Immature natural killer cell (primary cell): ENCODE measurements around the gene USP11. TPM values are rescaled to one million over a fixed set of nuclear protein-coding genes. Genes with fewer than 3 reads are reported as not detected.

Experiments
- DNase-seq, 3 donors: peaks; one replicate each; pipeline ENCODE4 v3.0.0; 2022; ENCODE audit warnings: mixed read lengths in 1 of 3
- H3K27ac Mint-ChIP-seq, 6 donors: one replicate each; pipeline ENCODE4 v1.8.0; 2020; ENCODE audit warnings: mixed read lengths in 6 of 6, mild to moderate bottlenecking in 5 of 6, inconsistent platforms in 4 of 6, moderate library complexity in 3 of 6
- H3K27me3 Mint-ChIP-seq, 3 donors: one replicate each; pipeline ENCODE4 v1.8.0; 2020 to 2021; ENCODE audit warnings: low read depth in 3 of 3, mild to moderate bottlenecking in 3 of 3, mixed read lengths in 3 of 3, moderate library complexity in 3 of 3, inconsistent platforms in 1 of 3
- H3K36me3 Mint-ChIP-seq, 3 donors: one replicate each; pipeline ENCODE4 v1.8.0; 2020; ENCODE audit warnings: mixed read lengths in 3 of 3, inconsistent platforms in 2 of 3, mild to moderate bottlenecking in 2 of 3
- H3K4me1 Mint-ChIP-seq, 2 donors: one replicate each; pipeline ENCODE4 v1.8.0; 2020; ENCODE audit warnings: inconsistent platforms in 2 of 2, mild to moderate bottlenecking in 2 of 2, mixed read lengths in 2 of 2, moderate library complexity in 1 of 2
- H3K4me3 Mint-ChIP-seq, 5 donors: one replicate each; pipeline ENCODE4 v1.8.0; 2020; ENCODE audit warnings: mild to moderate bottlenecking in 5 of 5, mixed read lengths in 5 of 5, inconsistent platforms in 3 of 5, moderate library complexity in 3 of 5
- H3K9me3 Mint-ChIP-seq, 6 donors: one replicate each; pipeline ENCODE4 v1.8.0; 2020; ENCODE audit warnings: mild to moderate bottlenecking in 6 of 6, mixed read lengths in 6 of 6, inconsistent platforms in 4 of 6, moderate library complexity in 3 of 6
- polyA plus RNA-seq, 3 donors: library from polyadenylated mRNA; unstranded; fragments of 300-500 nt; fragmentation: Illumina TruSeq; gene quantifications; one replicate each; pipeline ENCODE4 v1.2.3, GENCODE V29; 2021

USP11 gene
- polyA plus RNA-seq, 3 donors from 2014 or later, result 70.8 to 112 (median 96.5) TPM

- peak overlapping the region in 2 of 6 donors; percentile 2 to 10 for H3K27ac Mint-ChIP-seq
Observed at GRCh38 chrX:47210661-47211425, 22.0 kb upstream of the USP11 start.

GRCh38 chrX:47212381-47213293 is 20.2 kb upstream of the USP11 start:
- H3K4me1 Mint-ChIP-seq, result peaks cover 12 to 15% of the 10 kb centered on the region in 2 donors
- DNase-seq, result no peak
- H3K36me3 Mint-ChIP-seq, result peaks cover 0 to 70% (median 36%) of the 10 kb centered on the region in 3 donors
- H3K27ac Mint-ChIP-seq, result peak overlapping the region in 2 of 6 donors; percentile 4 to 58
- peaks cover 2 to 4% (median 2%) of the 10 kb centered on the region in 3 donors for H3K27me3 Mint-ChIP-seq
- H3K9me3 Mint-ChIP-seq, result no peaks in the 10 kb centered on the region
- no peak overlapping the region for H3K4me3 Mint-ChIP-seq

More at GRCh38 chrX:47210661-47211425, 22.0 kb upstream of the USP11 start:
- no peak overlapping the region for H3K4me3 Mint-ChIP-seq
- peaks cover 0 to 80% (median 51%) of the 10 kb centered on the region in 3 donors for H3K36me3 Mint-ChIP-seq
- H3K4me1 Mint-ChIP-seq, result no peaks in the 10 kb centered on the region
- no peak for DNase-seq
- no peaks in the 10 kb centered on the region for H3K27me3 Mint-ChIP-seq
- no peaks in the 10 kb centered on the region for H3K9me3 Mint-ChIP-seq

- H3K9me3 Mint-ChIP-seq, result no peaks in the 10 kb centered on the region
- DNase-seq, result no peak
- H3K4me1 Mint-ChIP-seq, result peaks cover 18 to 22% of the 10 kb centered on the region in 2 donors
- H3K27ac Mint-ChIP-seq, result peak overlapping the region in 1 of 6 donors; percentile 34
- H3K4me3 Mint-ChIP-seq, result no peak overlapping the region
- H3K27me3 Mint-ChIP-seq, result peaks cover 12 to 13% (median 12%) of the 10 kb centered on the region in 3 donors
- H3K36me3 Mint-ChIP-seq, result peaks cover 0 to 62% (median 36%) of the 10 kb centered on the region in 3 donors
Observed at GRCh38 chrX:47214435-47215077, 18.3 kb upstream of the USP11 start.

GRCh38 chrX:47215291-47215900 is 17.4 kb upstream of the USP11 start:
- no peak for DNase-seq
- peak overlapping the region in 4 of 6 donors; percentile 18 to 98 (median 76) for H3K27ac Mint-ChIP-seq
- peaks cover 26 to 30% of the 10 kb centered on the region in 2 donors for H3K4me1 Mint-ChIP-seq
- peaks cover 12 to 13% (median 12%) of the 10 kb centered on the region in 3 donors for H3K27me3 Mint-ChIP-seq
- no peak overlapping the region for H3K4me3 Mint-ChIP-seq
- H3K9me3 Mint-ChIP-seq, result no peaks in the 10 kb centered on the region
- H3K36me3 Mint-ChIP-seq, result peaks cover 0 to 55% (median 35%) of the 10 kb centered on the region in 3 donors

GRCh38 chrX:47216393-47216925 is 16.4 kb upstream of the USP11 start:
- DNase-seq, result no peak
- no peaks in the 10 kb centered on the region for H3K9me3 Mint-ChIP-seq
- H3K4me3 Mint-ChIP-seq, result peak overlapping the region in 4 of 5 donors; percentile 92 to 96 (median 94)
- H3K4me1 Mint-ChIP-seq, result peaks cover 32 to 38% of the 10 kb centered on the region in 2 donors
- peaks cover 0 to 45% (median 26%) of the 10 kb centered on the region in 3 donors for H3K36me3 Mint-ChIP-seq
- H3K27me3 Mint-ChIP-seq, result peaks cover 12 to 15% (median 12%) of the 10 kb centered on the region in 3 donors
- H3K27ac Mint-ChIP-seq, result peak overlapping the region; percentile 85 to 99 (median 98)

- Mint-ChIP-seq H3K9me3 (no peaks in the 10 kb centered on the region), H3K27ac (peak overlapping the region; percentile 98 to 99 (median 98)), H3K36me3 (peaks cover 0 to 41% (median 18%) of the 10 kb centered on the region in 3 donors), H3K27me3 (peaks cover 12 to 15% (median 15%) of the 10 kb centered on the region in 3 donors), H3K4me3 (peak overlapping the region; percentile 88 to 96 (median 94)), H3K4me1 (peaks cover 35 to 38% of the 10 kb centered on the region in 2 donors)
- DNase-seq, result no peak
Observed at GRCh38 chrX:47217121-47217851, 15.5 kb upstream of the USP11 start.

GRCh38 chrX:47217852-47218279 is 14.9 kb upstream of the USP11 start:
- Mint-ChIP-seq H3K27me3 (peaks cover 13 to 15% (median 15%) of the 10 kb centered on the region in 3 donors), H3K4me3 (peak overlapping the region; percentile 88 to 96 (median 94)), H3K27ac (peak overlapping the region; percentile 98 to 99 (median 98)), H3K4me1 (peaks cover 35 to 38% of the 10 kb centered on the region in 2 donors), H3K36me3 (peaks cover 0 to 35% (median 13%) of the 10 kb centered on the region in 3 donors), H3K9me3 (no peaks in the 10 kb centered on the region)
- DNase-seq, result peak; percentile 99 to 100 (median 100)

GRCh38 chrX:47218280-47218919 is 14.4 kb upstream of the USP11 start, which contains the start of gene CDK16:
Gene CDK16, plus strand, starts transcription at chrX:47218681. Its CDS starts 4,877 bp downstream, at chrX:47223558.
- Mint-ChIP-seq H3K27ac (peak within 1 kb of the TSS; percentile 98 to 99 (median 98)), H3K36me3 (peaks cover 0 to 32% (median 8%) of the 10 kb centered on the region in 3 donors), H3K9me3 (no peaks in the 10 kb centered on the region), H3K4me1 (peaks cover 35 to 38% of the 10 kb centered on the region in 2 donors), H3K4me3 (peak within 1 kb of the TSS; percentile 88 to 96 (median 94)), H3K27me3 (peaks cover 14 to 15% (median 15%) of the 10 kb centered on the region in 3 donors)
- DNase-seq, result peak; percentile 88 to 93 (median 92)

GRCh38 chrX:47218920-47219815 is 13.6 kb upstream of the USP11 start:
- Mint-ChIP-seq H3K4me1 (peaks cover 35 to 38% of the 10 kb centered on the region in 2 donors), H3K27me3 (peaks cover 14 to 15% (median 15%) of the 10 kb centered on the region in 3 donors), H3K9me3 (no peaks in the 10 kb centered on the region), H3K27ac (peak overlapping the region; percentile 78 to 98 (median 94)), H3K4me3 (peak overlapping the region; percentile 87 to 95 (median 94)), H3K36me3 (peaks cover 0 to 33% (median 4%) of the 10 kb centered on the region in 3 donors)
- DNase-seq, result peak in 2 of 3 donors; percentile 48 to 58

GRCh38 chrX:47221756-47222155 is 11.1 kb upstream of the USP11 start:
- peak overlapping the region in 2 of 6 donors; percentile 6 to 8 for H3K27ac Mint-ChIP-seq
- H3K4me3 Mint-ChIP-seq, result no peak overlapping the region
- peaks cover 32% of the 10 kb centered on the region in 2 donors for H3K4me1 Mint-ChIP-seq
- no peaks in the 10 kb centered on the region for H3K9me3 Mint-ChIP-seq
- no peak for DNase-seq
- H3K36me3 Mint-ChIP-seq, result peaks cover 6 to 35% (median 11%) of the 10 kb centered on the region in 3 donors
- H3K27me3 Mint-ChIP-seq, result peaks cover 13 to 19% (median 14%) of the 10 kb centered on the region in 3 donors
